NT2/D1 (cell line): ENCODE results near the gene PCDHGC4.

Experiments
- SUZ12 ChIP-seq: IDR thresholded peaks from 2 replicates; pipeline ENCODE4 v1.6.1; 2011; ENCODE audit not compliant: insufficient read length, insufficient read depth; ENCODE audit errors: extremely low read depth
- YY1 ChIP-seq: IDR thresholded peaks from 2 replicates; pipeline ENCODE4 v1.6.1; 2011; ENCODE audit not compliant: insufficient read length, insufficient read depth
- ZNF274 ChIP-seq: IDR thresholded peaks from 2 replicates; pipeline ENCODE4 v1.6.1; 2011; ENCODE audit warnings: mild to moderate bottlenecking, low read depth, low read length

GRCh38 chr5:141515946-141516671 is 31.3 kb downstream of the PCDHGC4 start:
- TF ChIP-seq ZNF274 (no peak), YY1 (no peak), SUZ12 (no peak)
